NCI-H1092 (cell line): ENCODE results near the gene FXN.
A peak's percentile ranks its signal among the peaks of the same experiment; 100 is the strongest.
"Not testable (repeated sequence)": the region's sequence is repeated elsewhere in the genome, so short reads cannot be mapped to it uniquely, and the experiment has no call there.

Experiments
- DNase-seq: peaks from one replicate; lab custom pipeline; 2025; lab: John Stamatoyannopoulos, UW

FXN gene

DNA sequence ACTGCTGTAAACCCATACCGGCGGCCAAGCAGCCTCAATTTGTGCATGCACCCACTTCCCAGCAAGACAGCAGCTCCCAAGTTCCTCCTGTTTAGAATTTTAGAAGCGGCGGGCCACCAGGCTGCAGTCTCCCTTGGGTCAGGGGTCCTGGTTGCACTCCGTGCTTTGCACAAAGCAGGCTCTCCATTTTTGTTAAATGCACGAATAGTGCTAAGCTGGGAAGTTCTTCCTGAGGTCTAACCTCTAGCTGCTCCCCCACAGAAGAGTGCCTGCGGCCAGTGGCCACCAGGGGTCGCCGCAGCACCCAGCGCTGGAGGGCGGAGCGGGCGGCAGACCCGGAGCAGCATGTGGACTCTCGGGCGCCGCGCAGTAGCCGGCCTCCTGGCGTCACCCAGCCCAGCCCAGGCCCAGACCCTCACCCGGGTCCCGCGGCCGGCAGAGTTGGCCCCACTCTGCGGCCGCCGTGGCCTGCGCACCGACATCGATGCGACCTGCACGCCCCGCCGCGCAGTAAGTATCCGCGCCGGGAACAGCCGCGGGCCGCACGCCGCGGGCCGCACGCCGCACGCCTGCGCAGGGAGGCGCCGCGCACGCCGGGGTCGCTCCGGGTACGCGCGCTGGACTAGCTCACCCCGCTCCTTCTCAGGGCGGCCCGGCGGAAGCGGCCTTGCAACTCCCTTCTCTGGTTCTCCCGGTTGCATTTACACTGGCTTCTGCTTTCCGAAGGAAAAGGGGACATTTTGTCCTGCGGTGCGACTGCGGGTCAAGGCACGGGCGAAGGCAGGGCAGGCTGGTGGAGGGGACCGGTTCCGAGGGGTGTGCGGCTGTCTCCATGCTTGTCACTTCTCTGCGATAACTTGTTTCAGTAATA lies at the start of gene FXN:
Gene FXN, plus strand, starts transcription at position 315 of the 871 bp plus-strand sequence. Its CDS starts 31 bp downstream, at position 346.
- DNase-seq = peak; percentile 52

DNA sequence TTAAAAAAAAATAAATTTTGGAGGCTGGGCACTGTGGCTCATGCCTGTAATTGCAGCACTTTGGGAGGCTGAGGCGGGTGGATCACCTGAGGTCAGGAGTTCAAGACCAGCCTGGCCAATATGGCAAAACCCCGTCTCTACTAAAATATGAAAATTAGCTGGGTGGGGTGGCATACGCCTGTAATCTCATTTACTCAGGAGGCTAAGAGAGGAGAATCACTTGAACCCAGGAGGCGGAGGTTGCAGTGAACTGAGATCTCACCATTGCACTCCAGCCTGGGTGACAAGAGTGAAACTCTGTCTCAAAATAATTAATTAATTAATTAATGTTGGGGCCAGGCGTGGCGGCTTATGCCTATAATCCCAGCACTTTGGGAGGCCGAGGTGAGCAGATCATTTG lies 48.6 kb upstream of the FXN start:
- not testable (repeated sequence) for DNase-seq

DNA sequence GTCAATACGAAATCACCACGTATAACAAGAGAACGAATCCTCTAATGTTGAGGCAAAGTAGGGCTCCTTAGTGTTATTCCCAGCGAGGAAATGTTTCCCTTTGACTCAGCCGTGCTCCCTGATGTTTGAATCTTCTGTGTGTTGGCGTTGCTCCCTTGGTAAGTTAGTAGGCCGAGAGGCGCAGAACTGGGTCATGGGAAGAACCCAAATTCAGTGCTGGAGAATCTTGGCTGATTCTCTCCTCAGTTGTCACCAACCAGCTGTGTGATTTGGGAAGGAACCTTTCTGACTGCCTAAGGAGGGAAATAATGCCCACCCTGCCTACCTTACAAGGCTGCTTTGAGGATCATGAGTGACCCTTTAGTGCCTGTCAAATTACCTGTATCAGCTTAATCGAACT lies 44.1 kb upstream of the FXN start:
- DNase-seq = no peak

DNA sequence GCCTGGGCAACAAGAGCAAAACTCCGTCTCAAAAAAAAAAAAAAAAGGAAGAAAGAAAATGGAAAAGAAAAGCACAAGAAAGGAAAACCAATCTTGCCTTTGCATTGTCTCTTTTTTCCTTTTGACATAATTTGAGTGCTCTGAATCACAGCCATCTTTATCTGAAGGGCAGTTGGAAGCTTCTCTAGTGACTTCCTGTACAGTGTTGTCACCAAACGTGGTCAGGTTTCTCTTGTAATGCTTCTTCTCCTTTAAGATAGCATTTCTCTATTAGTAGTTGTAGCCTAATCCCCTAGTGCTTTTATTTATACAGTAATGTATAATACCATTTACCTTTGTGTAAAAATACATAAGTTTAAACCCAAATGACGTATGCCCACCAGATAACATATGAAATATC lies 39.8 kb upstream of the FXN start:
- DNase-seq = no peak

DNA sequence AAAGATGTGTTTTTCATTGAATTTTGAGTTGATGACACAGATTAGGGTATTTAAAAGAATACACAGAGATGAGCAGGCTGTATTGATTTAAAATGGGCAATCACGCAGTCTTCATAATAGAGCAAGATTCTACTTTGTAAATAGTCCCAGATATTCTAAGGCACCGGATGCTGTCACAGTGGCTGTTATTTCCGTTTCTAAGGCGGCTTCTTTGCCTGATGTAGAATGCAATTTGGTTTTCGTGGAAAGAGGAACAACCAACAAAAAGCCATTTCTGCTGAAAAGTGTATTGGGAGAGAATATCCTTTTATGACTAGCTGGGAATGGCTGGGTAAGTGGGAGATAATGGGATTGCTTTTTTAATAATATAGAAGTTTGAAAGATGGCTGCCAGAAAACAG lies 39.1 kb upstream of the FXN start:
- DNase-seq = no peak

DNA sequence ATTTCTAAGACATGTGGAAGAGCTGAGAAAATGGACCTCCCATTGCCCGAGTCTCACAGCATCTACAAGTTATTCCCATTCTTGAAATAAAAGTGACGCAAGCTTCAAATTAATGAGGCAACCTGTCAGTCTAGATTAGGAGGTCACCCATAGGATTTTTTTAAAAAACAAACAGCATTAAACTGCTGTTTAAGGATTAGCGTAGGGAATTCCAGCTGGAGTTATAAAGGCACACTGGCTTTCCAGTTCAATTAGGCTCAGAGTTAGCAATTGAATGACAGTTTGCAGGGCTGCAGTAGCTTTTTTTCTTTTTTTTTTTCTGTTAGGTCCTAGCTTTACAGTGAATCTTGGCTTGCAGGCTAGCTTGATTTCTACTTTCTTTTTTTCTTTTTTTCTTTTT lies 37.9 kb upstream of the FXN start:
- DNase-seq = no peak

DNA sequence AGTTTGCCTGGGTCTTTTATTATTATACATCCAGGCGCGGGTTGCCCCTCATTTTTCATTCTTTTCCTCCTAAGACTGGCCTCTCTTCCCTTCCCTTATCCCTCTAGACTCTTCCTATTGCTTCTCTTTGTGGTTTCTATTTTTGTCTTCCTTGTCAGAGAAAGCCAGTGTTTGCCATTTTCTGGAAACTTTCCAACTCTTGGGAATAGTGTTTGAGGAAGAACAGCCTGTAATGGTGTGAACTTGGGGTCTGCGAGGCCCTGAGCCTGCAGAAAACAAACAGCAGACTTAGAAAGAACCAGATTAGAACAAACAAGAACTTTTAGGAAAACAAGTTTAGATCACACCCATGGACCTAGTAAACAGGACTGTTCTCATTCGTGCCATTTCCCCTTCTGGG lies 37.2 kb upstream of the FXN start:
- no peak for DNase-seq

DNA sequence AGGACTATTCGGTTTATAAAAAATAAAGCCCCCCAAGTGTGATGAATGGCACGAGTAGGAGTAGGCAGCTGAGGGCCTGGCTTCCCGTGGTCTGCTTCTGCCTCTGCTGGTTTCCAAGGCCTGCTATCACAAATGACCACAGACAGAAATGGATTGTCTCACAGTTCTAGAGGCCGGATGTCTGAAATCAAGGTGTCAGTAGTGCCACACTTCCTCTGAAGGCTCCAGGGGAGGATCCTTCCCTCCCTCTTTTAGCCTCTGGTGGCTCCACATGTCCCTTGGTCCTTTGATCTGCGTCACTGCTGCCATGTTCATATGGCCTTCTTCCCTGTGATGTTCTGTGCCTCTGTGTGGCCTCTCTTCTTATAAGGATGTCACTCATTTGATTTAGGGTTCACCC lies 36.7 kb upstream of the FXN start:
- no peak for DNase-seq

DNA sequence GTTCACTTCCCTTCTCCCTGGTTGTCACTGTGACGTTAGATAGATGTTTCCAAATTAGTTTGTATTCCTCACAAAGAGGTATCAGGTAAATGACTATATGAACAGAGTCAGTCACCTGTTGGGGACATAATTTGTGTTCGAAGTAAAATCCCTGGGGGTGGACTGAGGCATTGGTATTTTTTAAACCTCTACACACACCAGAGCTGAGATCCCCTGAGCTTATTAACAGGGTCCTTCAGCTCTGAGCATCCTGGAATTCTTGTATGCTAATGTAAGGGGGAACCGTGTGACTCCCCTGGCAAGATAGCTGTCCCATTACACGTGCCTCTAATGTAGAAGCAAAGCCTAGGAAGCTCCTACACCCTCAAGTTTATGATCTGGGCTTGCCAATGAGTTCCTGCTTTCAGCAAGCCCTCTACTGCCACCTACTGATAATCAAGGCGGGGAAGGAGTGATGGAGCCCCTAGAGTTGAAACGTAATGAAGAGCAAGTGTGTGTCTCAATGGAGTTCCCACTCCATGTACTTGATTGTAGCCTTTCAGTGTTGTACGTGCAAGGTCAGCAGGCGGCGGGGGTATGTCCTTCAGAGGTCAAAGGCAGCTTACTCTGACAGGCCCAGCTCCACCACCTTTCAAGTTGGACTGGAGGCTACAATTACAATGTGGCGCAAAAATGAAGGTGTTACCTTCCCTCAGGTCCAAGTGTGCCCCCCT lies 36.0 kb upstream of the FXN start:
- peak; percentile 53 for DNase-seq

DNA sequence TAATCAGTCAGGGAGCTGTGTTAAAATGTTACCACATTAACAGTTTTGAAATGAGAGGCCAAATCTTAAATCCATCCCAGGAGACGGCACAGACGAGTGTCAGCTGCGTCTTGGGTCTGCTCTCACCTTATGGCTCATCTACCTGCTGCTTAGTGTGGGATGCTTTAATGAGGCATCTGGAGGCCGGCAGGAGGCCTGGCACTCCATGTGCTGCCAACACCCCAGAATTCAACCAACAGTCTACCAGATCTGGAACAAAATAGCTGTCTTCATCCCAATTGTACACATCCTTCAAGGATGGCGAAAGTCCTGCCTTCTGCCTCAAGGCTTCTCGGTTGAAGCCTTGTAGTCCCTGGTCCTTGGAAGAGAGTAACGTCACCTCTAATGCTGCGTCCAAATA lies 33.6 kb upstream of the FXN start:
- no peak for DNase-seq

DNA sequence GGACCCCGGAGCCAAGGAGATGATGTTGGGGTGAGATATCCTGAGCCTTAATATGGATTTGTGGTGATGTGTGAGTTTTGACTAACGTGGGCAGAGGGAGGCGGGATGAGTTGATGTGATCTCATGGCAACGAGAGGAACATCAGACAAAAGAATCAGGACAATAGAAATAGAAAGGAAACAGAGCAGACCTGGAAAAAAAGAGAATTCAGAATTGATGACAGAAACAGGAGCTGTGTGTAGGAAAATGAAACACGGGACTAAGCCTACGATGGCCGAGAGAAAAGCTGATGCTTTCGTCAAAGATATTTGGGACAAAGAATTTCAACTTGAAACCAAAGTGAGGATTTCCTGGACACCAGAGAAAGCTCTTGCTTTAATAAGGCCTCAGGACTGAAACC lies 32.5 kb upstream of the FXN start:
- DNase-seq = no peak

DNA sequence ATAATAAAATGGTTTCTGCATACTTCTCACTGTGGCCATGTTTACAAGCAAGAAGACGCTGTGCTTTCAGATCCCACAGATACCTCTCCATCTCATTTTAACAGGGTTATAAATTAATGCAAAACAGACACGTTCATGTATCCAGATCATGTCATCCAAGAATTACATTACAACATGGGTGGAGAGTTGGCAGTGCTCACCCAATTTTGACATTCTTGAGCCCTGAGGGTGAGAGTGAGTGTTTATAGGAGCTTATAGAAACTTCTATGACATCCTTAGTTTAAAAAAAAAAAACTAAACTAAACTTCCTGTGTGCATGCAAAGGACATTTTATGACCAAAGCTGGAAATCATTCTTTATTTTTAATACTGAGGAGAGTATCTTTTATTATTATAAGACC lies 30.7 kb upstream of the FXN start:
- no peak for DNase-seq

DNA sequence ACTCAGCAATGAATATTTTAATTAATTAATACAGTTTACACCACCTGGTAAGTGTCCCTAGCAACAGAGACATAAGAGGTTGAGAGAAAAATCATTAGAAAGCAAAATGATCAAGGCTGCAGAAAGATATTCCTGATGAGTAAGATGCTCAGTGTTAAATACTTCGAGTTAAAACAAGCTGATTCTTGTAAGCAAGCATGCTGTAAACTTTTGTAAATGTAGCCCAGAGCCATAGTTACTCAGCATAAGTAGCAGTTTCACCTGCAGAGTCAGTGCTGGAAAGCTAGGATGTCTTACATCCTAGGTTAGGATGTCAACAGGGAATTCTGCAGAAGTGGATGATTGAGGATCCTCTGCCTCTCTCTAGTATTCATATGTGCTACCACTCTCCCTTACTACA lies 25.8 kb upstream of the FXN start:
- no peak for DNase-seq

DNA sequence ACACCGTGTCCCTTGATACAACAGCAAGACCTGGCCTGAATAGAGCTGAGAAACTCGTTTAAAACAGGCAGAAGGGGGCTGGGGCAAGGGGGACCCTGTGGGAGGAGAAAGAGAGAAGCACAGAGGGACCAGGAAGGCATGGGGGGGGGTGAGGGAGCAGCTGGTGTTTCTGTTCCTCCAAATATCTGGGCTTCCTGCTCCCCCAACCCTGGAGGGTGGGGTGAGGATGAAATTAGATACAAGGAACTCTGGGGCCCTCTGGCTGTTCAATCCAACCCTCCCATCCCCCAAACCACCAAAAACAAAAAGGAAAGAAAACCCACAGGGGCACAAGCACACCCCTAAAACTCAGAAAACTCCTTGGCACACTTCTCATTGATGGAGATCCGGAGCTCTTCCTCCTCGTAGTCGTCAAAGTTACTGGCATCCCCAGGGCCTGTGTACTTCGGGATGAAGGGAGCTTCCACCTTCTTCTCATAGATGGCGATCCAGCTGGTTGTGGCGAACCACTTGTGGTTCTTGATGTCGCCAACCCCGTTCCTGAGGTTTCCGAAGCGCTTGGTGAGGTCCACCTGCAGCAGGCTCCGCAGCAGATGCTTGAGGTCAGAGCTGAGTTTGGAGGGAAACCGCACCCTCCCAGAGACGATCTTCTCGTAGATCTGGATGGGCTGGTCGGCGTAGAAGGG lies 22.7 kb upstream of the FXN start:
- DNase-seq = no peak

DNA sequence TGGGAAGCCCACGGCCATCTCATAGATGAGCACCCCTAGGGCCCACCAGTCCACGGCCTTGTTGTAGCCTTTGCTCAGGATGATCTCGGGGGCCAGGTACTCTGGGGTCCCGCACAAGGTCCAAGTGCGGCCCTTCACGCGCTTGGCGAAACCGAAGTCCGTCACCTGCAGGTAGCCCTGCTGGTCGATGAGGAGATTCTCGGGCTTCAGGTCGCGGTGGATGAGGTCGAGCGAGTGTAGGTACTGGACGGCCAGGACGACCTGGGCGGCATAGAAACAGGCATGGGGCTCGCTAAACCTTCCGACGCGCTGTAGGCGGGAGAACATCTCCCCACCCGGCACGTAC lies 22.2 kb upstream of the FXN start:
- DNase-seq = no peak

DNA sequence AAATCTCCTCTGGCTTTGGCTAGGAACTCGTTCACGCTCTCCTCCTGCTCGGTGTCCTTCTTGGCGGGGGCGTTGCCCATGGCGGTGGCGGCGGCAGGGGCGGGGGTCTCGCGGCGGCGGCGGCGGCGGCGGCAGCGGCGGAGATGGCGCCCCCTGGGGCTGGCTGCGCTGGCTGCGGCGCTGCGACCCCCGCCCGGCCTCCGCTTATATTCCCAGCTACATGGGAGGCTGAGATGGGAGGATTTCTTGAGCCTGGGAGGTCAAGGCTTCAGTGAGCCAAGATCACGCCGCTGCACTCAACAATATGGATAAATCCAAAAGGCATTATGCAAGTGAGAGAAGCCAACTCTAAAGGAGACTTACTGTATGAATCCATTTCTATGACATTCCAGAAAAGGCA lies 21.5 kb upstream of the FXN start, which contains the start of gene PRKACG:
Gene PRKACG, minus strand, starts transcription at position 101 of the 400 bp plus-strand sequence. Its CDS starts 21 bp downstream, at position 80.
- DNase-seq = no peak

DNA sequence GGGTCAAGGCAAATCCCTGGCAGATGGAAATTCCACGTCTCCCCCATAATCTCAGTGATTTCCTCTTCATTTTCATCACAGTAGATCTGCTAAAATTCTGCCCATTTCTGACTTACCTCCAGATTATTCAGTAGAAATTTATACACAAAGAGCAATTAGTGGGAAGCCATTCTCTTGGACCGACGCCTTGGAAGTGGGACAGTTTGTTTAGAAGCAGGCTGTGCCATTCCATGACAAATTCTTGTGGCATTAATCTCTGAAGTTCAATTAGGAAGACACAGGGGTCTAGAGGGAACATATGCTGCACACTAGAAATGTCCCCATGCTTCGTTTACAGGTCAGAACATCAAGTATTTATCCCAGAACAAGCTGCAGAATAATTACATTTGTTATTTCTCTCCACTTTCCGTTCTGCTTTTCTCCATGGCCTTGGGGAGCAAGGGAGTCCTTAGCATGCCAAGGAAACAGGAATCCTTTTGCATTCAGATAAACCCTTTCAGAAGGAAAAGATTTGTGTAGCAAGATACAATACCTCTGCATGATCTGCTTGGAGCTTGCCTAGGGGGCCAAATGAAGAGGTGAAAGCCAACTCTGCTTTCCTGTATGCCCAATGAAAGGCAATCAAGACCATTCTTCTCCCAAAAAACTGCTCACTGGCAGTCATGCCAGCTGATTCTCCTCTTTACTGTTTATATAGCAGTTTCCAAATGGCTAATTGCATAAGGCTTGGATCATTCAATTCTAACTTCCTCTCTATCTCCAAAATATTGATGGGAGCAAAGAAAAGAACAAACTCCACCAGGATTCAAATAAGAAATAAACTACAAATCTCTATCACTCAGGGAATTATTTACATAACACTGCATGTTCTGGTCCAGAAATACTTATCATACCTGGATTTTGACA lies 19.1 kb upstream of the FXN start:
- no peak for DNase-seq

DNA sequence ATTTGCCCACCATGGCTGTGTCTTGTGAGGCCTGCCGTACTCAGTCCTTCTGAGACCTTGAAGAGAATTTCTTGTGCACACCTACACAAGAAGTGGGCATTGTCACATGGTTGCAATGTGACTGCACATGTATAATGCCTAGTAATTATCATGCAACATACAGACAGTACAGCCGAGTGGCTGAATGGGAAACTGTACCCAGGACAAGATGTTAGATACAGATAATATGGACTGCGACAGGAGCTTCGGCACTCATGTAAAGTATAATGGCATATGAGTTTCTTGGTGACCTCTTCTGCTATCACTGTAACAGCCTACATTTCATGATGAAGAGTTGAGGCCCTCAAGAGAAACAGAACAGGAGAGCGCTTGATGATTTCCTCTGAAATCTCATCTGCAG lies 16.8 kb upstream of the FXN start:
- DNase-seq = no peak

DNA sequence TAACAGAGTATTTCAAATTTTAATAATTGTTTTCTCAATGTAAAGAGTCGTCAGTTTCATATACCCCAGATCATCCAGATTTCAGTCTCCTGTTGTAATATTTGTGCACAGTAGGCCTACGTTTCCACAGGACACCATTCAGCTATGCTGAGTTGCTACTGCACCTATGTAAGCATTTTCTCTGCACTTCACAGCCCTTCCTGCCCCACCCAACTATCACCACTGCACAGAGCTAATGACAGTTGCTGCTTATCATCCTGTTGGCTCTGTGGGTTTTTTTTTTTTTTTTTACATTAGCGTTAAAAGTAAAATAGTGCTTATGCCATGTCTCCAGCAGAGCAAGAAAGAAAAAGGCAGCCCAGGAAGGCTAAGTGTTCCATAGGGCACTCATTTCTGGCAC lies 15.7 kb upstream of the FXN start:
- DNase-seq = no peak

DNA sequence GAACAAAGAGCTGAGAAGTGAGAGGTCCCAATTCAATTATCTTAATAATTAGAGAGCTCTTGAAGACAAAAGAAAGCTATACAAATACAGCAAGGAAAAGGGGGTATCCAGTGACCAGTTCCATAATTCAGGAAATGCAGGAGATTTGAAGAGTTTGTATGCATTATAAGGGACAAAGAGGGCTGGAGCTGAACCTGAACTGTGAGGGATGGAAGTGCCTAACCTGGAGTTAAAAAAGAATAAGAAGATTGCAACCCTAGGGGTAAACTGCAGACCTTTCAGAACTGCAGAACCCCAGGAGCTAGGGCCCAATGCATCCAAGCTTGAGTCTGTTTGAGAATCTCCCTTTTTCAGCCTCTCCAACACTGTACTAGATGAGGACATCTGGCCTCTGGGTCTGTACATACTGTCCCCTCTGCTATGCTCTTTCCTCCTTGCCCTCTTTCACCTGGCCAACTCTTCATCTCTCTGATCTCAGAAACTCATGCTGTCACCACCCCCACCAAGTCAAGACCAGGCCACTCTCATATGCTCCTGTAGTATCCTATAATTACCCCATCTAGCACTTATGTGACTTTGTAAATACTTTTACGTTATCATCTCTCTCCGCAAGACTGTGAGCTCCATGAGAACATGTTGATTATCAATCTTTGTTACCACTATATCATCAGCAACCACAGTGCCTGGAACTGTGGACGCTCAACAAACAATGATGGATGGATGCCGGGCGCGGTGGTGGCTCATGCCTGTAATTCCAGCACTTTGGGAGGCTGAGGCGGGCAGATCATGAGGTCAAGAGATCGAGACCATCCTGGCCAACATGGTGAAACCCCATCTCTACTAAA lies 15.0 kb upstream of the FXN start:
- no peak for DNase-seq

DNA sequence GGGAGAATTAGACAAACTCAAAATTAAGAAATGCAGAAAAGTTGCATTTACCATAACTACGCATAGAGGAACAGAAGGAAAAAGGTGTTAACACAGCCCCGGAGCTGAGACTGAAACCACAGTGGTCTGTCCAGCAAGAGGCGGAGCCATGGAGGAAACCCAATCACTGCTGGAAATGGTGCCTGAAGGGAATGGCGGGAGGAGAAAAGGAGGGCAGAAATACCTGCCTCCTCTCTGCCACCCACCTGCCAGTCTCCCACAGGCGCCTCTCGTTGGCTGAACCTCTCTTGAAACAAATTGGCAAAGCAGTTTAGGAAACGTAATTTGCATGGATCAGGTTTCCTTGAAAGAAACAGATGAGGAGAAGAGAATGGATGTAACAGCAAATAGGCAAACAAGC lies 11.9 kb upstream of the FXN start:
- no peak for DNase-seq
